Gastrocnemius medialis (tissue), 4 donors: Measurements from ENCODE around the gene PARD3. TPM values are rescaled to one million over a fixed set of nuclear protein-coding genes. Genes with fewer than 3 reads are reported as not detected.

Source experiments
- ATAC-seq, 2 donors: fragments of 150-250 bp; one replicate each; pipeline ENCODE4 v1.9.1; 2016
- DNase-seq, 2 donors: peaks; one replicate each; pipeline ENCODE4 v3.0.0-alpha.2; 2019
- H3K27ac ChIP-seq, 4 donors: fragments of 200-600 bp; sonication (generic); 1 replicate in 1 of 4; 2 replicates in 3 of 4; pipeline ENCODE4 v1.5.1; 2016 to 2018; ENCODE audit warnings: mild to moderate bottlenecking in 2 of 4, moderate library complexity in 1 of 4
- H3K27me3 ChIP-seq, 3 donors: fragments of 200-600 bp; sonication (generic) in 2 of 3; 1 replicate in 1 of 3; 2 replicates in 2 of 3; pipeline versions ENCODE4 v1.5.1 to v1.6.0; 2016 to 2019; ENCODE audit warnings: mild to moderate bottlenecking in 1 of 3, moderate library complexity in 1 of 3
- H3K36me3 ChIP-seq, 2 donors: fragments of 200-600 bp; sonication (generic) in 1 of 2; one replicate each; pipeline ENCODE4 v1.5.1; 2017 to 2018
- H3K4me1 ChIP-seq, 2 donors: fragments of 200-600 bp; sonication (generic) in 1 of 2; one replicate each; pipeline ENCODE4 v1.5.1; 2016 to 2017; ENCODE audit warnings: mild to moderate bottlenecking in 2 of 2
- H3K4me3 ChIP-seq, 4 donors: fragments of 200-600 bp; sonication (generic) in 3 of 4; 1 replicate in 1 of 4; 2 replicates in 3 of 4; pipeline ENCODE4 v1.5.1; 2016 to 2019; ENCODE audit warnings: mild to moderate bottlenecking in 2 of 4
- H3K9me3 ChIP-seq, 3 donors: fragments of 200-600 bp; sonication (generic) in 2 of 3; 1 replicate in 1 of 3; 2 replicates in 2 of 3; pipeline ENCODE4 v1.5.1; 2016 to 2019
- CTCF ChIP-seq, 5 experiments: fragments of 450-650 bp in 3 of 5; fragments of 200-600 bp in 2 of 5; sonication (generic) in 2 of 5; IDR thresholded peaks in 4 of 5; conservative IDR thresholded peaks in 1 of 5; 1 replicate in 4 of 5; 2 replicates in 1 of 5; pipeline ENCODE4 v1.5.1; 2016 to 2019; ENCODE audit warnings: antibody characterized with exemption in 5 of 5, mild to moderate bottlenecking in 3 of 5, moderate library complexity in 3 of 5
- POLR2A ChIP-seq, 2 donors: fragments of 450-650 bp; IDR thresholded peaks; one replicate each; pipeline ENCODE4 v1.6.1; 2017; ENCODE audit warnings: antibody characterized with exemption in 2 of 2, mild to moderate bottlenecking in 2 of 2, moderate library complexity in 2 of 2
- in situ Hi-C, 4 donors: fragments of 200-750 bp; cut with MboI; loops; one replicate each; pipeline versions ENCODE4 v1.15.0 to v1.8.0; 2017; ENCODE audit warnings: low sequenced_read_pairs in 4 of 4
- intact Hi-C: fragments of 100-400 bp; cut with DNase I; formaldehyde crosslinking; loops from one replicate; pipeline ENCODE4 v1.15.1; 2023; ENCODE audit warnings: low total_unique reads
- total RNA-seq, 4 donors: library from RNA; depleted of rRNA; stranded (reverse); fragments of >200 nt; gene quantifications; one replicate each; pipeline versions ENCODE4 v1.1.0 to v1.2.3, GENCODE V29; 2016

The PARD3 gene
- total RNA-seq, 4 donors from 2014 or later, result 64.6 to 75.8 (median 68.3) TPM

- Histone ChIP-seq H3K36me3 (no peaks in the 10 kb centered on the region), H3K4me3 (no peak overlapping the region), H3K27ac (no peak overlapping the region), H3K9me3 (no peaks in the 10 kb centered on the region), H3K27me3 (no peaks in the 10 kb centered on the region), H3K4me1 (peaks cover 0 to 4% of the 10 kb centered on the region in 2 donors)
- in situ Hi-C loops (no loop called here), intact Hi-C loops (no loop called here)
- ATAC-seq (no peak), DNase-seq (no peak)
- no peak for TF ChIP-seq POLR2A (IDR thresholded peaks at IDR 0.05)
- TF ChIP-seq CTCF (IDR thresholded peaks at IDR 0.05 in 4 of 5, conservative IDR thresholded peaks at IDR 0.05 in 1 of 5), result no peak
Measured at GRCh38 chr10:34378297-34378696, 436.8 kb downstream of the PARD3 start.

- no peak for ATAC-seq
- TF ChIP-seq POLR2A (IDR thresholded peaks at IDR 0.05) (no peak), CTCF (IDR thresholded peaks at IDR 0.05 in 4 of 5, conservative IDR thresholded peaks at IDR 0.05 in 1 of 5) (no peak)
- no peaks in the 10 kb centered on the region for H3K9me3 ChIP-seq
Measured at GRCh38 chr10:34377833-34378232, 437.3 kb downstream of the PARD3 start.

GRCh38 chr10:34374356-34375045 is 440.6 kb downstream of the PARD3 start:
- intact Hi-C loops, result no loop called here
- H3K4me3 ChIP-seq, result no peak overlapping the region
- H3K27me3 ChIP-seq, result no peaks in the 10 kb centered on the region
- no peaks in the 10 kb centered on the region for H3K9me3 ChIP-seq
- peaks cover 0 to under 1% of the 10 kb centered on the region in 2 donors for H3K4me1 ChIP-seq
- ATAC-seq (no peak), DNase-seq (no peak)
- peaks cover 0 to 9% of the 10 kb centered on the region in 2 donors for H3K36me3 ChIP-seq
- in situ Hi-C loops, result no loop called here
- H3K27ac ChIP-seq, result no peak overlapping the region
- TF ChIP-seq POLR2A (IDR thresholded peaks at IDR 0.05), result no peak
- TF ChIP-seq CTCF (IDR thresholded peaks at IDR 0.05 in 4 of 5, conservative IDR thresholded peaks at IDR 0.05 in 1 of 5), result no peak

More at GRCh38 chr10:34377833-34378232, 437.3 kb downstream of the PARD3 start:
- no peaks in the 10 kb centered on the region for H3K27me3 ChIP-seq
- no peak overlapping the region for H3K27ac ChIP-seq
- H3K4me1 ChIP-seq, result peaks cover 0 to 4% of the 10 kb centered on the region in 2 donors
- intact Hi-C loops (no loop called here), in situ Hi-C loops (no loop called here)
- H3K4me3 ChIP-seq, result no peak overlapping the region
- no peaks in the 10 kb centered on the region for H3K36me3 ChIP-seq
- no peak for DNase-seq

GRCh38 chr10:34373211-34373610 is 441.9 kb downstream of the PARD3 start:
- Histone ChIP-seq H3K27ac (no peak overlapping the region), H3K4me1 (no peaks in the 10 kb centered on the region), H3K9me3 (no peaks in the 10 kb centered on the region), H3K4me3 (no peak overlapping the region), H3K27me3 (no peaks in the 10 kb centered on the region), H3K36me3 (peaks cover 0 to 9% of the 10 kb centered on the region in 2 donors)
- no peak for DNase-seq
- in situ Hi-C loops, result no loop called here
- intact Hi-C loops, result no loop called here
- no peak for TF ChIP-seq POLR2A (IDR thresholded peaks at IDR 0.05)
- TF ChIP-seq CTCF (IDR thresholded peaks at IDR 0.05 in 4 of 5, conservative IDR thresholded peaks at IDR 0.05 in 1 of 5), result no peak
- no peak for ATAC-seq
